GM11168 (cell line): ENCODE results near the gene PPM1G.

Source experiments
- in situ Hi-C: fragments of 300-500 bp; cut with MboI; formaldehyde crosslinking; loops from one replicate; pipeline ENCODE4 v1.12.0; 2022; ENCODE audit warnings: low sequenced_read_pairs; ENCODE audit not compliant: unreplicated experiment

PPM1G gene

DNA sequence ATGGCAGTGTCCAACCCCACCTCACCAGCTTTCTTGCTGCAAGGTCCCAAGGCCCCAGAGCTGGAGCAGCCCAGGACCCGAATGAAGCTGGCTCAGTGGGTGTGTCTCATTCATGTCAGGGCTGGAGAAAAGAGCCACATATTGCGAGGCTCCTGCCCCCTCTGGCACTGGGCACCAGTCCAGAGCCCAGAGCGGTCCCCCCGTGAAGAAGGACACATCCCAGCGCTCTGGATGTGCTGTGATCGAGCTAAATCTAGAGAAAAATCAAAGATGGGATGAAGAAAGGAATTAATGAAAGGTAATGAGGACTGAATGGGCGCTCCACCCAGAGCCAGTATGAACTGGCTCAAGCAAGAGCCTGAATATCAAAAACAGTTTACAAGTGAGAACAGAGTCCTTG, 73.2 kb downstream of the PPM1G start:
- in situ Hi-C loops = no loop called here

DNA sequence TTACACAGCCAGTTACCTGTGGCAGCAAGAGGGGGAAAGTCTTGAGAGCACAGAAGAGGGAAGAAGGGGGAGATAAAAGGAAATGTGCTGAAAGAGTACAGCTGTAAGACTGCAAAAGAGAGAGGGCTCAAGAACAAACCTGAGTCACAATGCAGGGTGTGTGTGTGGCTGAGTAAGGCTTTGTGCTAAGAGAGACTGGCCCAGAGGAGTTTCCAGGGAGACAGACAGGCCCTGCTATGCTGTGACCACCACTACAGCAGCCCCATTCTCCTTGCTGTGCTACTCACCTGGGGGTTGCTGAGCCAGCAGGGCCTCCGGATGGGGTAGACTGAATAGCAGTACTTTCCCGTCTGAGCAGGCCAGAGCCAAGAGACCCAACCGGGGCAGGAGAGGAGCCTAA, 74.1 kb downstream of the PPM1G start:
- in situ Hi-C loops = no loop called here
